B cell (primary cell): ENCODE data around the gene ZNF213. TPM values are rescaled to one million over a fixed set of nuclear protein-coding genes. Genes with fewer than 3 reads are reported as not detected.

Experiments used
- ATAC-seq: fragments of 200-7000 bp; cut with Tn5 transposase; one replicate; pipeline ENCODE4 v1.10.0; 2021; ENCODE audit warnings: low read depth, mild to moderate bottlenecking, moderate number of reproducible peaks, moderate library complexity
- CTCF ChIA-PET: fragments of 350-600 bp; sonication (Branson Sonifier 250); formaldehyde crosslinking; loops from one replicate; lab custom pipeline; 2021; ENCODE audit warnings: antibody characterized with exemption, inconsistent platforms; lab: Charles Lee
- POLR2A ChIA-PET: fragments of 350-600 bp; sonication (Branson Sonifier 250); formaldehyde crosslinking; loops from one replicate; lab custom pipeline; 2021; ENCODE audit warnings: antibody characterized with exemption; lab: Charles Lee
- DNase-seq: peaks from one replicate; pipeline ENCODE4 v3.0.0; 2013
- H2AFZ ChIP-seq: 2 replicates; pipeline ENCODE4 v1.6.1; 2012; ENCODE audit warnings: mild to moderate bottlenecking, low read depth, low read length; ENCODE audit not compliant: insufficient read depth, poor library complexity, severe bottlenecking
- H3K27ac ChIP-seq, 2 donors: 1 replicate in 1 of 2; 2 replicates in 1 of 2; pipeline ENCODE4 v1.5.1; 2012 to 2013; ENCODE audit warnings: low read length in 2 of 2, mild to moderate bottlenecking in 2 of 2, moderate library complexity in 1 of 2
- H3K27me3 ChIP-seq, 4 experiments: fragments of 200-600 bp in 1 of 4; sonication (generic) in 1 of 4; replicated peaks in 1 of 4; 1 replicate in 2 of 4; 2 replicates in 2 of 4; pipeline versions ENCODE4 v1.6.1 to v1.7.0; 2013 to 2016; ENCODE audit warnings: low read length in 3 of 4, mild to moderate bottlenecking in 2 of 4, mixed read lengths in 1 of 4, moderate library complexity in 1 of 4; ENCODE audit not compliant: insufficient read depth in 4 of 4, control insufficient read depth in 3 of 4; ENCODE audit errors: control extremely low read depth in 1 of 4
- H3K36me3 ChIP-seq, 2 experiments: replicated peaks in 1 of 2; 1 replicate in 1 of 2; 2 replicates in 1 of 2; pipeline versions ENCODE4 v1.6.1 to v1.7.1; 2013; ENCODE audit warnings: low read length in 1 of 2; ENCODE audit not compliant: insufficient read depth in 2 of 2, control insufficient read depth in 1 of 2; ENCODE audit errors: control extremely low read depth in 1 of 2, extremely low read depth in 1 of 2
- H3K4me1 ChIP-seq, 2 donors: fragments of 200-600 bp in 1 of 2; sonication (generic) in 1 of 2; 1 replicate in 1 of 2; 2 replicates in 1 of 2; pipeline versions ENCODE4 v1.5.1 to v1.6.1; 2013 to 2017; ENCODE audit warnings: low read length in 2 of 2; ENCODE audit not compliant: control insufficient read depth in 2 of 2, insufficient read depth in 2 of 2
- H3K4me2 ChIP-seq: replicated peaks from 2 replicates; pipeline ENCODE3; 2012; ENCODE audit warnings: mild to moderate bottlenecking, low read depth, low read length; ENCODE audit not compliant: poor library complexity, severe bottlenecking
- H3K4me3 ChIP-seq, 5 experiments: fragments of 200-600 bp in 1 of 5; sonication (generic) in 1 of 5; 1 replicate in 3 of 5; 2 replicates in 2 of 5; pipeline versions ENCODE4 v1.5.1 to v1.7.0; 2011 to 2016; ENCODE audit warnings: low read length in 4 of 5, mild to moderate bottlenecking in 4 of 5, low read depth in 2 of 5, control low read depth in 1 of 5, moderate library complexity in 1 of 5; ENCODE audit not compliant: insufficient read depth in 1 of 5; ENCODE audit errors: control extremely low read depth in 1 of 5, extremely low read depth in 1 of 5
- H3K79me2 ChIP-seq: fragments of 200-600 bp; sonication (generic); one replicate; pipeline ENCODE4 v1.6.0; 2016; ENCODE audit warnings: low read length; ENCODE audit not compliant: control insufficient read depth, insufficient read depth
- H3K9ac ChIP-seq: fragments of 200-600 bp; sonication (generic); 2 replicates; pipeline ENCODE4 v1.6.1; 2017; ENCODE audit warnings: mild to moderate bottlenecking, low read length, moderate library complexity
- H3K9me3 ChIP-seq, 3 donors: one replicate each; pipeline versions ENCODE4 v1.6.1 to v1.7.1; 2013; ENCODE audit warnings: low read length in 2 of 3; ENCODE audit not compliant: control insufficient read depth in 2 of 3, insufficient read depth in 1 of 3; ENCODE audit errors: control extremely low read depth in 1 of 3
- H4K20me1 ChIP-seq: 2 replicates; pipeline ENCODE4 v1.6.0; 2012; ENCODE audit warnings: mild to moderate bottlenecking, low read length; ENCODE audit not compliant: insufficient read depth, control insufficient read depth, poor library complexity, severe bottlenecking
- H3K27ac Mint-ChIP-seq: one replicate; pipeline ENCODE4 v1.8.0; 2021; ENCODE audit warnings: mixed read lengths
- H3K27me3 Mint-ChIP-seq: one replicate; pipeline ENCODE4 v1.8.0; 2021; ENCODE audit warnings: mixed read lengths
- H3K4me1 Mint-ChIP-seq: one replicate; pipeline ENCODE4 v1.8.0; 2021; ENCODE audit warnings: mixed read lengths
- H3K4me3 Mint-ChIP-seq: one replicate; pipeline ENCODE4 v1.8.0; 2021; ENCODE audit warnings: mixed read lengths
- H3K9me3 Mint-ChIP-seq: one replicate; pipeline ENCODE4 v1.8.0; 2022; ENCODE audit warnings: mixed read lengths; ENCODE audit not compliant: insufficient read depth
- CTCF ChIP-seq: fragments of 200-600 bp; IDR thresholded peaks from one replicate; pipeline ENCODE4 v1.8.0; 2022; ENCODE audit warnings: antibody characterized with exemption, mild to moderate bottlenecking
- EZH2 ChIP-seq: IDR thresholded peaks from 2 replicates; pipeline ENCODE4 v1.6.1; 2012; ENCODE audit warnings: borderline replicate concordance, low read depth, mild to moderate bottlenecking, moderate library complexity, low read length; ENCODE audit not compliant: insufficient read depth, poor library complexity, severe bottlenecking
- WGBS: methylation state at CpG from one replicate; pipeline ENCODE4 v1.1.5; 2013; ENCODE audit warnings: missing lambda C conversion rate; ENCODE audit not compliant: insufficient coverage; 5-methylcytosine and 5-hydroxymethylcytosine counted together
- intact Hi-C: fragments of 100-400 bp; cut with micrococcal nuclease; formaldehyde crosslinking; loops from one replicate; pipeline ENCODE4 v1.10.0; 2022
- polyA plus RNA-seq: library from polyadenylated mRNA; depleted of rRNA; stranded (reverse); fragments of >200 nt; gene quantifications from 2 replicates; pipeline ENCODE4 v1.2.3, GENCODE V29; 2012
- total RNA-seq, 2 donors: library from RNA; stranded (reverse); fragments of 120-200 nt in 1 of 2; gene quantifications; 1 replicate in 1 of 2; 2 replicates in 1 of 2; pipeline versions ENCODE4 v1.2.3 to v1.2.4, GENCODE V29; 2013 to 2022

ZNF213 gene
- total and polyA plus RNA-seq, 2 donors (not counting 1 experiment from before 2014, with no cell fraction given) = 1.4 to 7.2 TPM

GRCh38 chr16:3087243-3088235 lies 47.3 kb upstream of the ZNF213 start:
- ATAC-seq = no peak
- Mint-ChIP-seq H3K4me1 (peaks cover 4% of the 10 kb centered on the region), H3K27ac (no peak overlapping the region), H3K9me3 (no peaks in the 10 kb centered on the region), H3K27me3 (peaks cover 7% of the 10 kb centered on the region), H3K4me3 (no peak overlapping the region)
- DNase-seq = no peak
- Histone ChIP-seq H3K4me3 (no peak overlapping the region), H3K79me2 (no peaks in the 10 kb centered on the region), H3K9ac (no peak overlapping the region), H3K27ac (no peak overlapping the region), H3K4me1 (no peaks in the 10 kb centered on the region), H3K9me3 (no peaks in the 10 kb centered on the region), H3K36me3 (no peaks in the 10 kb centered on the region), H4K20me1 (no peaks in the 10 kb centered on the region), H3K4me2 (no peak overlapping the region), H3K27me3 (peaks cover 0 to 8% (median 3%) of the 10 kb centered on the region in 4 experiments), H2AFZ (no peak overlapping the region)
- intact Hi-C loops = no loop called here
- WGBS = 50% methylated on average over 17 of the region's 18 CpGs
- no peak for TF ChIP-seq EZH2
- TF ChIP-seq CTCF = no peak
- POLR2A ChIA-PET = no interaction called here
- CTCF ChIA-PET = interaction anchor here (0.7 to 3.2 kb wide), 5 partner anchors 10 to 55 kb away, joined by 3 to 16 read pairs (median 3); no protein-coding TSS in a partner anchor

- CTCF ChIA-PET = interaction anchor here (1.3 to 3.2 kb wide), 3 partner anchors 11 to 41 kb away, joined by 3 to 16 read pairs (median 3); no protein-coding TSS in a partner anchor
Observed at GRCh38 chr16:3088450-3088849, 46.4 kb upstream of the ZNF213 start.

More at GRCh38 chr16:3088450-3088849, 46.4 kb upstream of the ZNF213 start:
- intact Hi-C loops = no loop called here
- 93% methylated on average over 5 of the region's 7 CpGs for WGBS
- Histone ChIP-seq H3K4me2 (no peak overlapping the region), H3K27ac (no peak overlapping the region), H3K79me2 (no peaks in the 10 kb centered on the region), H3K4me1 (no peaks in the 10 kb centered on the region), H4K20me1 (no peaks in the 10 kb centered on the region), H3K27me3 (peaks cover 0 to 8% (median 3%) of the 10 kb centered on the region in 4 experiments), H2AFZ (no peak overlapping the region), H3K4me3 (no peak overlapping the region), H3K9me3 (no peaks in the 10 kb centered on the region), H3K9ac (no peak overlapping the region), H3K36me3 (no peaks in the 10 kb centered on the region)
- Mint-ChIP-seq H3K27ac (no peak overlapping the region), H3K4me3 (no peak overlapping the region), H3K4me1 (peaks cover 4% of the 10 kb centered on the region), H3K9me3 (no peaks in the 10 kb centered on the region), H3K27me3 (peaks cover 7% of the 10 kb centered on the region)
- POLR2A ChIA-PET = no interaction called here
- ATAC-seq (no peak), DNase-seq (no peak)
- no peak for TF ChIP-seq EZH2
- no peak for TF ChIP-seq CTCF
